SK-MEL-5 (cell line): ENCODE measurements around the gene SKI. TPM values are rescaled to one million over a fixed set of nuclear protein-coding genes. Genes with fewer than 3 reads are reported as not detected.

ENCODE experiments used
- DNase-seq: peaks from one replicate; pipeline ENCODE4 v3.0.0-alpha.2; 2016; ENCODE audit warnings: low read depth, low spot score
- in situ Hi-C: cut with HindIII; loops from 2 replicates; pipeline ENCODE4 v1.10.0; 2016; ENCODE audit warnings: low sequenced_read_pairs, high pct_unique_total_duplicates, low pct_unique_long_range_greater_than_20kb
- total RNA-seq: library from RNA; depleted of rRNA; stranded (reverse); fragments of >200 nt; shearing (Covaris generic); gene quantifications from 2 replicates; pipeline ENCODE4 v1.2.3, GENCODE V29; 2014; rRNA removed

SKI gene
- total RNA-seq, 1 experiment from 2014 or later: 3.9 TPM

DNA sequence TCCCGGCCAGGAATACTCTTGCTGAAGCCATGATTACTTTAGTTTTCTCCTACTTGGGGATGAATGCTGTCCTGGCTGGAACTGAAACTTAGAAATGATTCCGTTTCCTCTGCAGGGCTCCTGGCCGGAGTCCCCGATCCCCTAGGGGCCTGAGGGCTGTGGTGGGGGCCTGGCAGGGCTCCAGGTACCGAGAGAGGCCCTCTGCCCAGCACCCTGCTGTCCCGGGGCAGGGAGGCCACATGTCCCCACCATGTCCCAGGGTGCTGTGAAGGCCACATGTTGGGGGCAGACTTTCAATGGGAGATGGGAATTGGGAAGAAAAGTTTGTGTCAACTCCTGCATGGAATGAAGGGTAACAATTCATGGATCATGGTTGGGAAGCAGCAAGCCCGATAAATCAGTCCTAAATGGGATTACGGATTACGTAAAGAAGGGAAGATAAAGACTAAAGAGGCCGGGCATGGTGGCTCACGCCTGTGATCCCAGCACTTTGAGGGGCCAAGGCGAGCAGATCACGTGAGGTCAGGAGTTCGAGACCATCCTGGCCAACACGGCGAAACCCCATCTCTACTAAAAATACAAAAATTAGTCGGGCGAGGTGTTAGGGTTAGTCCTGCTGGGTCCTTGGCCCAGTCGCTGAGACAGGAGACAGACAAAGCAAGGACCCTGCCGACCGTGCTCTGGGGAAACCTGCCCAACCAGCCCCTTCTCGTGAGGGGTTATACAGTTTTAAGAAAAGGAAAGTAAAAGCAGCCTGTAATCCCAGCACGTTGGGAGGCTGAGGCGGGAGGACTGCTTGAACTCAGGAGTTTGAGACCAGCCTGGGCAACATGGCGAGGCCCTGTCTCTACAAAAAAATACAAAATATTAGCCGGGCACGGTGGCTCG, 125.7 kb downstream of the SKI start:
- no peak for DNase-seq
- in situ Hi-C loops: no loop called here

DNA sequence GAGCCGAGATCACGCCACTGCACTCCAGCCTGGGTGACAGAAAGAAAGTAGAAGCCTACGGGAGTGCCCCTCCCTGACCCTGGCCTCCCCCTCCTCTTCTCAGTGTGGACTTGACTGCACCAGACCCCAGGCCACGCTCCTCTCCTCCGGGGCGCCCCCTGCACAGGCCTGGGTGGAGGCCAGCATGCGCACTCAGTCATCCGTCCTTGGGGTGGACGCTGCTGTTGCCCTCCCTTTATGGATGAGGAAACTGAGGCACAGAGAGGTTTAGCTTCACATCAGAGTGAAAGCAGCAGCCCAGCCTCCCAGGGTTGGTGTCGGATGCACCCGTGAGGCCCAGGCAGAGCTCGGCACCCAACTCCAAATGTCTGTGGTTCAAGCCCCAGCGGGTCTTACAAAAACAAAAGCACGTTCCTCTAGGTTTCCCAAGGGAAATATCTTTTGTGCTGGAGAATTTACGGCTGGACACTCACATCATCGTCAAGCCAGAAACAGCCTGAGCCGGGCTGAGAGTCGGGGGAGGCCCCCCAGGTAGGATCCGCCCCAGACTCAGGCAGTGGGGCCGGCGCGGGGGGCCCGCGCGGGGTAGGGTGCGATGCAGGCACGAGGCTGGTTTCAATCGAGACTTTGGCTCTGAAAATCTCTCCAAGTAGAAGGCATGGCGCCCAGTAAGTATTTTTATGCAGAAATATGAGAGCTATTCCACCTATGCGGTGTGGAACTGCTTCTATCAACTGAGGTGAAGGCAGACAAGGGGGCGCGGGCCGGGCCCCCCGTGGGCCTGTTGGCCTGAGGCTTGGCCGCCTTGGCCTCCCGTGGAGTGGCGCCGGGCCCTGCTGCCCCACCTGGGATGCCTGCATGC, 126.6 kb downstream of the SKI start:
- no peak for DNase-seq

DNA sequence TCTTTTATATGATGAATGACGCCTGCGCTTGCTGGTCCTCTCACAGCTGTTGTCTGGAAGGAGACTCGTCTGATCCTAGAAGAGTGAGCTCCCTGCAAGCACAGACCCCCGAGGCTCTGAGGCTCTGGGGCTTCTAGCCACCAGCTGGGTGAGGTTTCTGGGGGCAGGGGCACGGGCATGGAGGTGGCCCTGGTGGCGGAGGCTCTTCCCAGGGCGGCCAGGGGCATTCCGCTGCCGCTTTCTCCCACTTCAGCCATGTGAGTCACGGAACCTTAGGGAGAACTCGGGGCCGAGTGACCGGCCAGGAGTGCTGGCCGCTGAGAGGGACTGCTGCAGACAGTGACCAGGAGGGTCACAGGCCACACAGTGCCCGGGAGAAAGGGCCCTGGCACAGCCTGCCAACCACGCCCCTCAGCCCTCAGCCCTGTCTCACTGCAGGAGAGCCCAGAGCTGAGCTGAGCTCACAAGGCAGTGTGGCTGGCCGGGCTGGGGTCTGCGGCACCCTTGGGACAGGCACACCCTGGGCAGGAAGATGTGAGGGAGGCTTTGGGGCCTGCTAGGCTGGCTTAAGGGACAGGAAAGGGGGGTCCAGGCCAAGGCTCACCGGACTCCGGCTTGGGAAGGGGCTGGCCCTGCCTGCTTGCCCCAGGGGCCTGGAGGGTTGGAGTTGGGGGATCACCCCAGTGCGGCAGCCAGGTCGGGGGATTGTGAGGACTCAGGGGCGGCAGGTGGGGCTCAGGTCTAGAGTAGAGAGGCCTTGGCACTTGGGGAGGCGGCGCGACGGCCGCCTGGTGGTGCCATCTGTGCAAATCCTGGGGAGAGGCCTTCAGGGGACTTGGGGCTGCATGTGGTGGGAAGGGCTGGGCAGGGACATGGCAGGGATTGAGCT, 127.5 kb downstream of the SKI start:
- in situ Hi-C loops: no loop called here

More for the DNA sequence above, 126.6 kb downstream of the SKI start:
- in situ Hi-C loops: no loop called here

DNA sequence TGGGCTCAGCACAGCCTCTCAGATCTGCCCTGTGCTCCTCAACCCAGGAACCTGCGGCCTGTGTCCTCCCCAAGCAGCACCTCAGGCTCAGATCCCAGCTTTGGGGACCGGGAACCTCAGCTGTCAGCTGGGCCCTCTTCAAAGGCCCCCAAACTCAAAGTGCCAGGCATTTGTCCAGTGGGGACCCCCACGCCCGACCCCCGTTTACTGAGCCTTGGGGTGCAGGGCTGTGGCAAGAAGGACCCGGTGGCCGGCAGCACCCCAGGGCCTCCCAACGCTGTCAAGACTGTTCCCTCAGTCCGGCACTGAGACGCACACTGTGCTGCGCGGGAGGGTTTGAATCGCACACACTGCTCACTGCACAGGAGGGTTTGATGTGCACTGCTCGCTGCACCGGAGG, 128.3 kb downstream of the SKI start:
- no peak for DNase-seq
- in situ Hi-C loops: no loop called here

More for the DNA sequence above, 127.5 kb downstream of the SKI start:
- no peak for DNase-seq

DNA sequence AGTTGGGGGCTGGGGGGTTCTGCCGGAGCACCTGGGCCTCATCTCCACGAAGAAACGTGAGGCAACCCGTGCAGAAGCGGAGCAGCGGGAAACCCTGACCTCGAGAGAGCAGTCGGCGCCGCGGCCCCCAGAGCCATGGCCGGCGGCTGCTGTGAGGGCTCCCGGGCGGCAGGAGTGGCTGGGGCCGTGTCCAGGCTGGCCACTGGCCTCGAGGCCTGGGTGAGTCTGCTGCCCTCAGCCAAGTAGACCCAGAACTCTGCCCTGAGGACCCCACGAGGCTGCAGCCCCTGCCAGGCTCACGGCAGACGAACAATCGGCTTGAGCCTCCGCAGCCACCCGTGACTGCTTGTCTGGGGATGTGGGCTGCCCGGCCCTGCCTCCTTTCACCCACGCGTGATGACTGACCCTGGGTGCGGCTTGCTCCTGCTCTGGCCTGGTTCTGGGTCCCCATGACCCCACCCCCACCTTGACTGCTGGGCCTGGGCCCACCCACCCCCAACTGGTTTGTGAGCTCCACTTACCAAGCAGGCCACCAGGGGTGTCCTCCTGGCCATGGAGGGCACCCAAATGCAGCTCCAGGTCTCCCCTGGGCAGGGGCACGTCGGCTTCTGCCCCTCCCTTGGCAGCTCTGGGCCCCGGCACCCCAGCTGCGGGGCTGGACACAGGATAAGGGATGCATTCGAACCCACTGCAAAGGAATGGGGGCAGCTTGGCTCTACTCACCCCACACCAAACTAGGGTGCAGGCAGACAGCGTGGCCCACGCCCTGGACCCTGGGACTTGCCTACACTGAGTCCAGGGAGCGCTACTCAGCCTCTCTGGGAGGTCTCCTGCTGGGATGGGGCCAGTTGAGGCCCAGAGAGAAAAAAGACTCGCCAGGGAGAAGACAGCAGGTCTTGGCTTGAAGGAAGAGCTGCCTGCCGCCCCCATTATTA, 129.1 kb downstream of the SKI start:
- in situ Hi-C loops: no loop called here
- no peak for DNase-seq

DNA sequence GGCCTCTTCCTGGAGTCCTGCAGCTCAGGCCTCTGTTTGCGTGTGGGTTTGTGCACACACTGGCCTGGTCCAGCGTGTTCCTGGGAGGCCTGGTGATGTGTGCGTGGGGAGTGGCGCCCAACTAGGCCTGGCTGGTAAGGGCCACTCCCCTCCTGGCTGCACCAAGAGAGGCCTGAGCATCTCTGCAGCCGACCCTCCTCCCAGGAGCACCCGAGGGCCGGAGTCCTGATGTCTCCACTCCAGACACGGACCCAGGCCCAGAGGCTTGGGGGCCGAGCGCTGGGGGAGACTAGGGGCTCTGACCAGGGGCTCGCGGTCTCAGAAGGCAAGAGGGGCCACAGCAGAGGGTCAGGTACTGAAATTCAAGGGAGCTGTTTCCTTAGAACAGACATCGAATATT, 130.0 kb downstream of the SKI start:
- in situ Hi-C loops: no loop called here
- DNase-seq: no peak

DNA sequence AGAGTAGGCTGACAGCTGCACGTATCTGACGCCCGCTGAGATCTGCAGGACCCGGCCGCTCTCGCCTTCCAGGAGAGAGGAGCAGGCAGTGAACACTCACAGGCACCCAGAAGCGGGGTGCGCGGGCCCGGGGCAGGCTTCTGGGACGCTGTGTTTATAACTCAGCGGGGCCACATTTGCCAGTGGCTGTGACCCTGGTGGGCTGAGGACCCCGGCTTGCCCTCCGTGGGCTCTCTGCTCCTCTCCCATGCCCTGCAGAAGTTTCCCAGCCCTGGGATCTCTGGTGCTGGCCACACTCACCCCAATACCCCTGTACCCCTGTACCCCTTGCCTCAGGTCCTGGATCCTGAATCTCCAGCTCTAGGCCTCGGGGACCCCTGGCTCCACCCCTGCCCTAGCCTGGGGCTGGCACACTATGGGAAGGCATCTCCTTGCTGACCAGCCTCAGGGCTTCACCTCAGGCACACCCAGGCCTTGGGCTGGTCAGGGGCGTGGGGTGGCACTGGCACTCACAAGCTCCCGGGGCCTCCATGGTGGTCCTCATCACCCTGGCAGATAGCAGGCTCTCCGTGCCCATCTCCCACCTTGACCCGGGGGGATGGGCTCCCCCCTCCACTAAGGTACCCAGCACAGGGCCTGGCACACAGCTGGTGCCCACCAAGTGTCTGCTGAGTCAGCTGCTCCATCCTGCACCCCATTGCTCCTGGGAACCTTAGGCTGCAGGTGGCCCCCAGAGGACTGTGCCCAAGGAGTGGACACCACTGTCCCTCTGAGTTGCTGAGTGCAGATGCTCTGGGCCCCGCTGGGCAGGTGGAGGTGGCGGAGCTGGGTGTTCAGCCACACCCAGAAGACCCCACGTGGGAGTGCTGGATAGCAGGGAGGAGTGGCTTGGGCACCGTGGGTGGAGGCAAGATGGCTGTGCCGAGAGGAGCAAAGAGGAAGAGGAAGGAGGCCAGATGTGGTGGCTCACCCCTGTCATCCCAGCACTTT, 130.8 kb downstream of the SKI start:
- DNase-seq: no peak
- in situ Hi-C loops: no loop called here

Other genes with a start within 250 kb of the SKI start
- not detected in 2 replicates for gene CFAP74, start 224.5 kb upstream of the SKI start, total RNA-seq
- gene GABRD, start 209.0 kb upstream of the SKI start, total RNA-seq: 0.16 and 0.45 TPM in 2 replicates
- 19.8 and 25.0 TPM in 2 replicates for gene PRKCZ, start 177.9 kb upstream of the SKI start, total RNA-seq
- gene FAAP20, start 33.5 kb upstream of the SKI start, total RNA-seq: 32.4 and 33.0 TPM in 2 replicates
- 11.3 and 17.8 TPM in 2 replicates for gene MORN1, start 163.2 kb downstream of the SKI start, total RNA-seq
- gene RER1, start 163.5 kb downstream of the SKI start, total RNA-seq: 178 and 181 TPM in 2 replicates
- gene PEX10, start 184.2 kb downstream of the SKI start, total RNA-seq: 41.9 and 53.7 TPM in 2 replicates
- 0.03 TPM in 1 of 2 replicates, not detected in the other for gene PLCH2, start 248.0 kb downstream of the SKI start, total RNA-seq